Memory B cell (primary cell): Measurements from ENCODE around the gene FLVCR1.
"Not testable (repeated sequence)": the region's sequence is repeated elsewhere in the genome, so short reads cannot be mapped to it uniquely, and the experiment has no call there.

Source experiments
- ATAC-seq: fragments of 150-1000 bp; cut with Tn5 transposase; 2 replicates; pipeline ENCODE4 v1.10.0; 2021; ENCODE audit warnings: low read depth, mild to moderate bottlenecking, moderate library complexity
- DNase-seq, 2 donors: peaks; one replicate each; pipeline ENCODE4 v3.0.0; 2022; ENCODE audit warnings: low spot score in 2 of 2
- H3K27ac Mint-ChIP-seq: one replicate; pipeline ENCODE4 v1.8.0; 2022; ENCODE audit warnings: mild to moderate bottlenecking, moderate library complexity, mixed read lengths
- H3K27me3 Mint-ChIP-seq: one replicate; pipeline ENCODE4 v1.8.0; 2022; ENCODE audit warnings: mixed read lengths
- H3K36me3 Mint-ChIP-seq: one replicate; pipeline ENCODE4 v1.8.0; 2022; ENCODE audit warnings: mild to moderate bottlenecking, mixed read lengths
- H3K4me1 Mint-ChIP-seq: one replicate; pipeline ENCODE4 v1.8.0; 2022; ENCODE audit warnings: mixed read lengths
- H3K4me3 Mint-ChIP-seq: one replicate; pipeline ENCODE4 v1.8.0; 2022; ENCODE audit warnings: mild to moderate bottlenecking, moderate library complexity, mixed read lengths
- H3K9me3 Mint-ChIP-seq: one replicate; pipeline ENCODE4 v1.8.0; 2022; ENCODE audit warnings: mixed read lengths

Gene FLVCR1

DNA sequence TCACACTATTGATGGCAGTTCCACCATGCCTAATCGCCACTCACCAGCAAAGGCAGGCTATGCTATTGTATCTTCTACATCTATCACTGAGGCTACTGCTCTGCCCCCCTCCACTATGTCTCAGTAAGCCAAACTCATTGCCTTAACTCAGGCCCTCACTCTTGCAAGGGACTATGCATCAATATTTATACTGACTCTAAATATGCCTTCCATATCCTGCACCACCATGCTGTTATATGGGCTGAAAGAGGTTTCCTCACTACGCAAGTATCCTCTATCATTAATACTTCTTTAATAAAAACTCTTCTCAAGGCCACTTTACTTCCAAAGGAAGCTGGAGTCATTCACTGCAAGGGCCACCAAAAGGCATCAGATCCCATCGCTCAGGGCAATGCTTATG, 13.6 kb upstream of the FLVCR1 start:
- not testable (repeated sequence) for DNase-seq, H3K4me3 Mint-ChIP-seq, H3K36me3 Mint-ChIP-seq, H3K27me3 Mint-ChIP-seq, H3K27ac Mint-ChIP-seq, ATAC-seq, H3K9me3 Mint-ChIP-seq, H3K4me1 Mint-ChIP-seq

DNA sequence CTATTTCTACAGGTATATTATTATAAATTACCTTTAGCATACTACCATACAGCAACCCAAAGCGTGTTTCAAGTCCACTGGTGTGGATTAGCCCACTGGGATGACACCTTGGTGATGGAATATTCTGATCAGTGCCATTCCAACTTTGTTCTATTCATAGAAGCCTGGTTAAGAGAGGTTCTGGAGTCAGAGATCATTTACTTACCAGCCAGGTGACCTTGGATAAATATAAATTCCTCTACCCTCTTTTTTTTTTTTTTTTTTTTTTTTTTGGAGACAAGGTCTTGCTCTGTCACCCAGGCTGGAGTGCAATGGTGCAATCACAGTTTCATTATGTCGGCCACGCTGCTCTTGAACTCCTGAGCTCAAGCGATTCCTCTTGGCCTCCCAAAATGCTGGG, 10.5 kb upstream of the FLVCR1 start, which contains the start of gene SPATA45:
Gene SPATA45 (minus strand): TSS at position 101 of the 400 bp plus-strand sequence. CDS start 11,500 bp downstream, outside the sequence.
- no peak within 1 kb of the TSS for H3K4me3 Mint-ChIP-seq
- H3K27me3 Mint-ChIP-seq, result no peaks in the 10 kb centered on the region
- ATAC-seq (no peak), DNase-seq (no peak)
- no peaks in the 10 kb centered on the region for H3K4me1 Mint-ChIP-seq
- H3K36me3 Mint-ChIP-seq, result peaks cover 3% of the 10 kb centered on the region
- H3K9me3 Mint-ChIP-seq, result no peaks in the 10 kb centered on the region
- H3K27ac Mint-ChIP-seq, result no peak within 1 kb of the TSS

DNA sequence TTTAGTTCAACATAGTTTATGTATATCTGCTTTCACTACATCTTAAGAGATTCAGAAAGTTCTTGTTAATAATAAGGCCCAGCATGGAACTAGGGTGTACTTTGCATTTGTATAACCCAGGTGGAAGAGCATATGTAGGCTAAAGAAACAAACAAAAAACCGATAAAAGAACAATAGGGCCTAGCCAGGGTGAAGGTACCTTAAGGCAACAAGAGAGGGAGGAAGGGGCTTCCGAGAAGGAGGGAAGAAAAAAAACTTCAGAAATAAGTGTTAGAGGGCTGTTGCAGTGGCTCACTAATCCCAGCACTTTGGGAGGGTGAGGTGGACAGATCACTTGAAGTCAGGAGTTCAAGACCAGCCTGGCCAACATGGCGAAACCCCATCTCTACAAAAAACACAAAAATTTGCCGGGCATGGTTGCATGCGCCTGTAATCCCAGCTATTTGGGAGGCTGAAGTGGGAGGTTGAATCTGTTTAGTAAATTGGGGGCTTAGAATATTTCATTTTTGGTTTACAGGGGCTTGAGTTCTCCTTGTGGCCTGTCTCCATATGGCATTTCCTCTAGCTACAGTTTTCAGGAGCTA, 5.9 kb upstream of the FLVCR1 start:
- peaks cover 1% of the 10 kb centered on the region for H3K9me3 Mint-ChIP-seq
- no peak overlapping the region for H3K27ac Mint-ChIP-seq

DNA sequence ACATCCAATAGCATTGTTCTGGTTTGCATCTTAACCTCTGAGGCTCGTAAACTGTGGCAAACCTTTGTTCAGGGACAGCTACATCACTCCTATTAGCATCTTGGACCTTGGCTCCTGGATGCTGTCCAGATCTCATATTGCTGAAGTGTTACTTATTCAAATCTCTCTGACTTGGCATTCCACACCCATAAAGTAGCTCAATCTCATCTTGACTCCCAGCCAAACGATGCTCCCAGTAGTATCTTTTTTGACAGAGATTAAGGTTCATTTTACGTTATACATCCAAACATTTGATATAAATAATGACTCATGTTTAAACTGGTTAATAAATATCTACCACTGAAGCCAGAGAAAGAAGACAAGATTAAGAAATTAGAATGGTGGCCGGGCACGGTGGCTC, 4.4 kb upstream of the FLVCR1 start:
- Mint-ChIP-seq H3K4me3 (no peak overlapping the region), H3K9me3 (peaks cover 1% of the 10 kb centered on the region), H3K27me3 (no peaks in the 10 kb centered on the region), H3K27ac (no peak overlapping the region), H3K36me3 (peaks cover 11% of the 10 kb centered on the region), H3K4me1 (peaks cover 5% of the 10 kb centered on the region)
- no peak for DNase-seq
- no peak for ATAC-seq

More for the DNA sequence above, 5.9 kb upstream of the FLVCR1 start:
- Mint-ChIP-seq H3K4me1 (peaks cover 5% of the 10 kb centered on the region), H3K27me3 (no peaks in the 10 kb centered on the region), H3K4me3 (no peak overlapping the region), H3K36me3 (peaks cover 11% of the 10 kb centered on the region)
- no peak for ATAC-seq
- DNase-seq, result no peak

DNA sequence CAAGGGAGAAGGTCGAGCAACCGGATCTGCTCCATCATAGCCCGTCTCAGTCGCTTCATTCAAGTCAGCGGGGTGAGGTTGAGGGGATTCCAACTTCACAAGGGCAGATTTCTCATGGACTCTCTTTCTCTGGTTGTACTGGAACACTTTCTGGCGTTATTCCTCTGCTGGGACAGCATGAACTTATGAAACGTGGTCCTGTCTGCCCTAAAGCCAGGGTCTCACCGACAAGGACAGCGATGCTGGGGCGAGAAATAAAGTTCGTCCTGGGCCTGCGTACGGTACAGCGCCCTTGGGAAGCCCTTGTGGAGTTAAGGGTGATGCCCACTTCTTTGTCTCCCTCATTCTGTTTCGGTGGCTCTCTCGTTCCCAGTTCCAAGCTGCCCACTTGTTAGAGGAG, 1.3 kb upstream of the FLVCR1 start:
- H3K4me1 Mint-ChIP-seq, result peaks cover 10% of the 10 kb centered on the region
- no peak for DNase-seq
- peaks cover 1% of the 10 kb centered on the region for H3K9me3 Mint-ChIP-seq
- ATAC-seq, result no peak
- H3K36me3 Mint-ChIP-seq, result peaks cover 11% of the 10 kb centered on the region
- H3K4me3 Mint-ChIP-seq, result peak overlapping the region; percentile 99
- no peak overlapping the region for H3K27ac Mint-ChIP-seq
- H3K27me3 Mint-ChIP-seq, result no peaks in the 10 kb centered on the region

DNA sequence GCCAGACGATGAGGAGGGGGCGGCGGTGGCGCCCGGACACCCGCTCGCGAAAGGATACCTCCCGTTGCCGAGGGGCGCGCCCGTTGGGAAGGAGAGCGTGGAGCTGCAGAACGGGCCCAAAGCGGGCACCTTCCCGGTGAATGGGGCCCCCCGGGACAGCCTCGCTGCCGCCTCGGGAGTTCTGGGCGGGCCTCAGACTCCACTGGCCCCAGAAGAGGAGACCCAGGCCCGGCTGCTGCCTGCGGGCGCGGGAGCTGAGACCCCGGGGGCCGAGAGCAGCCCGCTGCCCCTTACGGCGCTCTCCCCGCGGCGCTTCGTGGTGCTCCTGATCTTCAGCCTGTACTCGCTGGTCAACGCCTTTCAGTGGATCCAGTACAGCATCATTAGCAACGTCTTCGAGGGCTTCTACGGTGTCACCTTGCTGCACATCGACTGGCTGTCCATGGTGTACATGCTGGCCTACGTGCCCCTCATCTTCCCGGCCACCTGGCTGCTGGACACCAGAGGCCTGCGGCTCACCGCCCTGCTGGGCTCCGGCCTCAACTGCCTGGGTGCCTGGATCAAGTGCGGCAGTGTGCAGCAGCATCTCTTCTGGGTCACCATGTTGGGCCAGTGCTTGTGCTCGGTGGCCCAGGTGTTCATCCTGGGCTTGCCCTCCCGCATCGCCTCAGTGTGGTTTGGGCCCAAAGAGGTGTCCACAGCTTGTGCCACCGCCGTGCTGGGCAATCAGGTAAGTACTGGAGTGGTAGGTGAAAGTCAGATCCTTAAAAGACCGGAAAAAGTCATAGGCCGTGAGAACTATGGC, 588 bp downstream of the FLVCR1 start:
- Mint-ChIP-seq H3K36me3 (peaks cover 7% of the 10 kb centered on the region), H3K27ac (peak overlapping the region; percentile 93), H3K9me3 (peaks cover 1% of the 10 kb centered on the region), H3K27me3 (no peaks in the 10 kb centered on the region), H3K4me3 (peak overlapping the region; percentile 99), H3K4me1 (peaks cover 12% of the 10 kb centered on the region)
- peak in 1 of 2 donors; percentile 4 for DNase-seq
- ATAC-seq, result peak; percentile 12

DNA sequence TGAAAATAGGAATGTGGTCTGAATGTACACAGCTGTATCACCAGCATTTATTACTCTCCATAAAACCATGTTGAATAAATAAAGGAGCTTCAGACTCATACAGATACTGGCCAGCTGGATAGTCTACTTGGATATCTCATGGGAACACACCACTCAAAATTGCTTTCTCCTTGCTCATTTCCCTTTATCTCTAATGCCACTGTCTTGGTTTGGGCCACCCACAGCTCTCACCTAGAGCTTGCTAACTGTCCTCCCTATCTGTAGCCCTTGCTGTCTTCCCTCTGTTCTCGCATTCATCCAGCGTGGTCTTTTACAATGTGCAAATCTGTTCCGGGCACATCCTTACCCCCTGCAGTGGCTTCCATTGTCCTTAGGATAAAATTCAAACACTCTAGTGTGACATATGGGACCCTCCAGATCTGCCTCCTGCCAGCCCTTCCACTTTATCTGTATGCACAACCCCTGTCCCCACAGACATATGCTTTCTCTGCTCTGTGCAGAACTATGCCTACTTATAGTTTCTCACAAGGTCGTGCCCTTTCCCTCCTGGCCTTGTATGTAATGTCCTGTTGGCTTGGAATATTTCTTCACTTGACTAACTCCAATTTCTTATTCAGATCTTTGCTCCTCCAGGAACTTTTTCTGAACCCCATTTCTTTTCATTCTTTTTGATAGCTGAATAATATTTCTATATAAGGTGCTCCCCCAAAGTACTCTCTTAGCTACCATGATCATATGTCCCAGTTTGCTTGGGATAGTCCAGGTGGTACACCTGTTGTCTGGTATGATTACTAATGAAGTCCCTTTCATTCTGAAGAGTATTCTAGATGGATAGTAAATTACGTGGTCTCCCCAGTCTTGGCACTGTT, 2.9 kb downstream of the FLVCR1 start:
- DNase-seq, result no peak
- H3K36me3 Mint-ChIP-seq, result peaks cover 4% of the 10 kb centered on the region

DNA sequence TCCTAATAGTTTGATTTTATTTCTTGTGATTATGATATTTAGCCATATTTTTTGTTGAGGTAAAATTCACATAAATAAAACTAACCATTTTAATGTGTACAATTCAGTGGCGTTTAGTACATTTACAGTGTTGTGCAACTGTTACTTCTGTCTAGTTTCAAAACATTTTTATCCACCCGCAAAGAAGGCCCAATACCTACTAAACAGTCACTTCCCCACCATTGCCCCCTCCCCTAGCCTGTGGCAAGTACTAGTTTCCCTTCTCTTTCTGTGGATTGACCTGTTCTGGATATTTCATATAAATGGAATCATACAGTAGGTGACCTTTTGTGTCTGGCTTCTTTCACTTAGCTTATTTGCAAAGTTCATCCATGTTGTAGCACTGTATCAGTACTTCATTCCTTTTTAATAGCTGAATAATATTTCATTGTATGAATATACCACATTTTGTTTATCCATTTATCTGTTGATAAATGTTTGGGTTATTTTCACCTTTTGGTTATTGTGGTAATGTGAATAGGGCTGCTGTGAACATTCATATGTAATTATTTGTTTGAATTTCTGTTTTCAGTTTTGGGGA, 4.1 kb downstream of the FLVCR1 start:
- Mint-ChIP-seq H3K9me3 (no peaks in the 10 kb centered on the region), H3K4me3 (no peak overlapping the region), H3K36me3 (peaks cover 8% of the 10 kb centered on the region), H3K4me1 (peaks cover 11% of the 10 kb centered on the region), H3K27me3 (no peaks in the 10 kb centered on the region), H3K27ac (no peak overlapping the region)
- ATAC-seq (no peak), DNase-seq (no peak)

More for the DNA sequence above, 2.9 kb downstream of the FLVCR1 start:
- Mint-ChIP-seq H3K27me3 (no peaks in the 10 kb centered on the region), H3K4me1 (peaks cover 14% of the 10 kb centered on the region), H3K27ac (no peak overlapping the region), H3K9me3 (no peaks in the 10 kb centered on the region), H3K4me3 (no peak overlapping the region)
- no peak for ATAC-seq

DNA sequence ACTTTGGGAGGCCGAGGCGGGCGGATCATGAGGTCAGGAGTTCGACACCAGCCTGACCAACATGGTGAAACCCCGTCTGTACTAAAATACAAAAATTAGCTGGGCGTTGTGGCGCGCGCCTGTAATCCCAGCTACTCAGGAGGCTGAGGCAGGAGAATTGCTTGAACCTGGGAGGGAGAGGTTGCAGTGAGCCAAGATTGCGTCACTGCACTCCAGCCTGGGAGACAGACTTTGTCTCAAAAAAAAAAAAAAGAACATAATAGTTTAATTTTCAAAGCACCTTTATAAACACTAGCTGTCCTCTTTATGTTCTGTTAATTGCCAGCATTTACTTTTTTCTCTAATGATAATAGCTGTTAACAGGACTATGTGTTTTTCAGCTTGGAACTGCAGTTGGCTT, 5.3 kb downstream of the FLVCR1 start:
- not testable (repeated sequence) for H3K27me3 Mint-ChIP-seq, H3K9me3 Mint-ChIP-seq, H3K36me3 Mint-ChIP-seq, DNase-seq, H3K27ac Mint-ChIP-seq, ATAC-seq, H3K4me3 Mint-ChIP-seq
- H3K4me1 Mint-ChIP-seq, result peaks cover 11% of the 10 kb centered on the region

DNA sequence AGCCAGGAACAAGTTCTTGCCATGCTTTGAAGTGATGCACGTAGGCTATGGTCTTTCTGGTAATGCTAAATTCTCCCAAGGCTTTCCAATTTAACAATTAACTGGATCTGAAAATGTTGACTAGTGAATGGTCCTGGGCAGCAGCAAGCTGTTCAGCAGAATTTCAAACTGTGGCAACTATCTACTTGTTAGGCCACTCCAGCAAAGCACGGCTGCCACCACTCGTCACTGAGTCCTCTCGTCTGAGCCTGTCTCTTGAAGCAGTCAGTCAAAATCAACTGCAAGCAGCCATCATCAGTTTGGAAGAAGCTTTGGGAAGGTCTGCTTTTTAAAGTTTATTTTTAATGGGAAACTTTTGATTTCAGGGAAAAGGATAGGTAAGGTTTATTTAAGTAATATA, 6.1 kb downstream of the FLVCR1 start:
- H3K36me3 Mint-ChIP-seq, result peaks cover 8% of the 10 kb centered on the region
- ATAC-seq, result no peak
- DNase-seq, result no peak

DNA sequence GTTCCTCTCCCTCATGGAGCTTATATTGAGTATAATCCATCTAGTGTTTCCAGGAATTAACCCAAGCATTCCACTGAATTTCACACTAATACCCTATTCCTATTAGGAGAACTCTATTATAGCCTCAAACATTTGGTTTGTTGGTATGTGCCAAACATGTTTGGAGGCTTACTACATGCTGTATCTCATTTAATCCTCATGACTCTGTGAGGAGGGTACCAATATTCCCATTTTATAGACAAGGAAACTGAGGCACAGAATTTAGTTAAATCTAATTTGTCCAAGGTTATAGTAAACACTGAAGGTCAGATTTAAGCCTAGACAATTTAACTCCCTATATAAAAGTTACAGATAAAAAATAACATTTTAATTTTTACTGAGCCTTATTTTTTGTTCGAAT, 9.1 kb downstream of the FLVCR1 start:
- ATAC-seq (no peak), DNase-seq (no peak)
- Mint-ChIP-seq H3K27ac (no peak overlapping the region), H3K4me3 (no peak overlapping the region), H3K4me1 (peaks cover 6% of the 10 kb centered on the region), H3K27me3 (no peaks in the 10 kb centered on the region), H3K9me3 (no peaks in the 10 kb centered on the region), H3K36me3 (peaks cover 9% of the 10 kb centered on the region)

More for the DNA sequence above, 6.1 kb downstream of the FLVCR1 start:
- peaks cover 6% of the 10 kb centered on the region for H3K4me1 Mint-ChIP-seq
- H3K4me3 Mint-ChIP-seq, result no peak overlapping the region
- no peaks in the 10 kb centered on the region for H3K9me3 Mint-ChIP-seq
- no peaks in the 10 kb centered on the region for H3K27me3 Mint-ChIP-seq
- H3K27ac Mint-ChIP-seq, result peak overlapping the region; percentile 18

DNA sequence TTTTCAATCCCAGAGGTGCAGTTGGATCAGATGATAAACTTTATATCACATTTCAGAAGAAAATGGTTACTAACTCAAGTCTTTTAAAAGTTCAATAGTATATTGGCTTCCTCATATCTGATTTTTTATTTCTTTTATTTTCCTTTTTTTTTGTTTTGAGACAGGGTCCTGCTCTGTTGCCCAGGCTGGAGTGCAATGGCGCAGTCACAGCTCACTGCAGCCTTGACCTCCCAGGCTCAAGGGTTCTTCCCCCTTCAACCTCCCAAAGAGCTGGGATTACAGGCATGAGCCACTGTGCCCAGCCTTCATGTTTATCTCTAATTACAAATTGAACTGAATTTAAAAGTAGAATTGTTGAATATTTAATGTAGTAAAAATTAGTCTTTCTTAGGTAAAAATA, 13.9 kb downstream of the FLVCR1 start:
- ATAC-seq (no peak), DNase-seq (no peak)
- no peaks in the 10 kb centered on the region for H3K27me3 Mint-ChIP-seq
- peaks cover 26% of the 10 kb centered on the region for H3K36me3 Mint-ChIP-seq
- H3K9me3 Mint-ChIP-seq, result no peaks in the 10 kb centered on the region
- H3K4me3 Mint-ChIP-seq, result no peak overlapping the region
- H3K27ac Mint-ChIP-seq, result no peak overlapping the region
- no peaks in the 10 kb centered on the region for H3K4me1 Mint-ChIP-seq

DNA sequence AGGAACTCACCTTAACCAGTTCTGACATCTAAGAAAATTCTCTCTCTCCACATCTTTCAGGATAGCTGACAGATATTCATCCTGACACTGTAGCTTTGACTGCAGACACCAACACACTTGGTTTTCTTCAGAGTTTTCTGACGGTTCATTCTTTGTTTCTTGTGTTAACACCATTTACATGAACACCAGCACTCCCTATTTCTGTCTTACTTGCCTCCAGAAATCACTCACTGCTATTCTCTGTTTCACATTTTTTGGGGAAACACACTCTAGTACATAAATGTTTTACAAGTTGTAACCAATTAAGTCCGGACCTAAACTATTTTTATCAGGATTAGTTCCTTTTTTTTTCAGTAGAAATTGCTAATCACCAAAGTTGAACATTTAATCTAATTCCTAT, 15.4 kb downstream of the FLVCR1 start:
- no peaks in the 10 kb centered on the region for H3K27me3 Mint-ChIP-seq
- DNase-seq (no peak), ATAC-seq (no peak)
- H3K4me1 Mint-ChIP-seq, result no peaks in the 10 kb centered on the region
- no peaks in the 10 kb centered on the region for H3K9me3 Mint-ChIP-seq
- H3K36me3 Mint-ChIP-seq, result peaks cover 28% of the 10 kb centered on the region
- H3K4me3 Mint-ChIP-seq, result no peak overlapping the region
- H3K27ac Mint-ChIP-seq, result no peak overlapping the region

DNA sequence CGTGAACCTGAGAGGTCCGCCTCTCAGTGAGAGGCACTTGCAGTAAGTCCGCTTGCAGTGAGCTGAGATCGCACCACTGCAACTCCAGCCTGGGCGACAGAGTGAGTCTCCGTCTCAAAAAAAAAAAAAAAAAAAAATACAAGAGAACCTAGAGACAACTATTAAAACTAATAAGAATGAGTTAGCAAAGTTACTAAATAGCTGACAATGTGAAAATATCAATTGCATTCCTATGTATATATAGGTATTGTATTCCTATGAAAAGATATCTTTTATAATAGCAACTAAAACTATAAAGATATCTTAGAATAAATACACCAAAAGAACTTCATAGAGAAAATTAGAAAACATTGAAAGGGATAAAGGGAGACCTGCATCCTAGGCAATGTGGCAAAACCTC, 20.3 kb downstream of the FLVCR1 start:
- Mint-ChIP-seq H3K27me3 (no peaks in the 10 kb centered on the region), H3K9me3 (no peaks in the 10 kb centered on the region), H3K4me3 (no peak overlapping the region), H3K4me1 (no peaks in the 10 kb centered on the region), H3K36me3 (peaks cover 29% of the 10 kb centered on the region), H3K27ac (no peak overlapping the region)
- DNase-seq, result no peak
- ATAC-seq, result no peak
